Stimulated activated naive CD4-positive, alpha-beta T cell (primary cell): ENCODE measurements around the gene PRLH.

Source experiments
- DNase-seq, 6 experiments: peaks; one replicate each; lab custom pipeline; 2025; lab: John Stamatoyannopoulos, UW

The PRLH gene, protein sequence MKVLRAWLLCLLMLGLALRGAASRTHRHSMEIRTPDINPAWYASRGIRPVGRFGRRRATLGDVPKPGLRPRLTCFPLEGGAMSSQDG

DNA sequence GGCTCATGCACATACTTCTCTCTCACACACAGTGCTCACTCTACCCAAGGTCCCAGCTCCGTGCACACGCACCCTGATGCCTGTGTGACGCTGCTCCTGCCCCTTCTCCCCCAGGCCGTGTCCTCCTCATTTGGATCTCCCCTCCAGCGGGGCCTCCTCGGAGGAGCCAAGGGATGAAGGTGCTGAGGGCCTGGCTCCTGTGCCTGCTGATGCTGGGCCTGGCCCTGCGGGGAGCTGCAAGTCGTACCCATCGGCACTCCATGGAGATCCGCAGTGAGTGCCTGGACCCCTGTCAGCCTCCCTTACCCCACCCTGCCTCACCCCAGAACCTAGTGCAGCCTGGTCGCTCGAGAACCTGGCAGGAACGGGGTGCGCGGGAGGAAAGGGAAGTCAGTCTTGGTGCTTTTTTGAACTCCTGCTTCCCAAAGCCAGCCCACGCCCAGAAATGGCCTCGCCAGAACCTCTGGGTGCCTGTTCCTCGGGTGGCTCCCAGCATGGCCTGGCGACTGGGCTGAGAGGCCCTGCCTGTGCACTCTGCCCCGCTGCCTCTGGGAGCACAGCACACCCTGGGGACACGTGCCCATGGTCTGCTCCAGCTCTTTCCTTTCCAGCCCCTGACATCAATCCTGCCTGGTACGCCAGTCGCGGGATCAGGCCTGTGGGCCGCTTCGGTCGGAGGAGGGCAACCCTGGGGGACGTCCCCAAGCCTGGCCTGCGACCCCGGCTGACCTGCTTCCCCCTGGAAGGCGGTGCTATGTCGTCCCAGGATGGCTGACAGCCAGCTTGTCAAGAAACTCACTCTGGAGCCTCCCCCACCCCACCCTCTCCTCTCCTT, at the start of gene PRLH:
PRLH (plus strand) TSS at position 174 of the 835 bp plus-strand sequence; CDS start at position 174, 0 bp downstream.
- no peak for DNase-seq

DNA sequence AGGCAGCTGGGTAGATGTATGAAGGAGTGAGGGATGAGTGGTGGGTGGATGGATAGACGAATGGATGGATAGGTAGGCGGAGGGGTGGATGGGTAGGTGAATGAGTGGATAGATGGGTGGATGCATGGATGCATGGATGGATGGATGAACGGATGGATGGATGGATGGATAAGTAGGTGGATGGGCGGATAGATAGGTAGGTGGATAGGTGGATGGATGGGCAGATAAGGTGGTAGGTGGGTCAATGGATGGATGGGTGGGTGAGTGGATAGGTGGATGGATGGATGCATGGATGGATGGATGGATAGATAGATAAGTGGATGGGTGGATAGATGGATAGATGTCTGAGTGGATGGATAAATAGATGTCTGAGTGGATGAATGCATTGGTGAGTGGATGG, 49.2 kb upstream of the PRLH start:
- DNase-seq, result no peak

DNA sequence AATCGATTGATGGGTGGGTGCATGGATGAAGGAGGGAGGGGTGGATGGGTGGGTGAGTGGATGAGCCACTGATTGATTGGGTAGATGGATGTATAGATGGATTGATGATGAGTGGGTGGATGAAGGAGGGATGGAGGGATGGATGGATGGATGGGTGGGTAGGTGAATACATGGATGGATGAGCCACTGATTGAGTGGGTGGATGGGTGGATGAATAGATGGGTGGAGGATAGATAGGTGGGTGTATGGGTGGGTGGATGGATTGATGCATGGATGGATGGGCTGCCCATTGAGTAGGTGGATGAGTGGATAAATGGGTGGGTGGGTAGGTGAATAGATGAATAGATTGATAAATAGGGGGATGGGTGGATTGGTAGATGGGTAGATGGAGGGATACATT, 48.4 kb upstream of the PRLH start:
- no peak for DNase-seq

GRCh38 chr2:237519506-237520245, 46.7 kb upstream of the PRLH start:
- no peak for DNase-seq

GRCh38 chr2:237520290-237520689, 46.1 kb upstream of the PRLH start:
- DNase-seq, result no peak

- DNase-seq, result no peak
Measured at GRCh38 chr2:237524631-237525030, 41.7 kb upstream of the PRLH start.

DNA sequence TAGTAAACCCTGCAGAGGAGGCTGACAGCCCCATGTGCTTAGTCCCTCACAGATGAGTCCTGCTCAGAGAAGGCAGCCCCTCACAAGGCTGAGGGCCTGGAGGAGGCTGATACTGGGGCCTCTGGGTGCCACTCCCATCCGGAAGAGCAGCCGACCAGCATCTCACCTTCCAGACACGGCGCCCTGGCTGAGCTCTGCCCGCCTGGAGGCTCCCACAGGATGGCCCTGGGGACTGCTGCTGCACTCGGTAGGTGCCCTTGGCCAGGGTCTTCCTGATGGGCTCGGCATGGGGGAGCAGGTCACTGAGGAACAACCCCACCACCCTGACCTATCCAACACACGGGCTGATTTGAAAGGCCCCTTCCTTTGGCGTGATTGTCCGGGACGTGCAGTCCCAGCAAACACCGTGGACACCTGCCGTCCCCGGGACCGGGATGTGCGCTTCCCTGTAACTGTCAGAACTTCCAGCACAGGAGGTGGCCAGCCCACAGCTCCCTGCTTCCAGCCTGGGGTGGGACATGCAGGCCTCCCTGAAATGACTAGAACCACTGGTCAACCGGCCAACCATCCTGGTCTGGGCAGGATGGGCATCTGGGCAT, 40.7 kb upstream of the PRLH start:
- DNase-seq, result no peak

DNA sequence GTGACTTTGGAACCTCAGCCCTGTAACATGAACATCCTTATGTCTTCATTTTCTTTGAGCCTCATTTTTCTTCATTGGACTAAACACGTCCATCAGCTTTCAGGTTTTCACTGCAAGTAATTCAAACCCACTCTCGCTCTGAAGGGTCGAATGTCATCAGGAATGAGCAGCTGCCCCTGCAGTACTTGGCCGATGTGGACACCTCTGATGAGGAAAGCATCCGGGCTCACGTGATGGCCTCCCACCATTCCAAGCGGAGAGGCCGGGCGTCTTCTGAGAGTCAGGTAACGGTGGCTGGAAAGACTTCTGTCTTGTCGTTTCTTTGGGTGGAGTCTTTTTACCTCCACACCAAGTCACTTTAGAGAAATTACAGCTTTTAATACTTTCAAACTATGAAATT, 39.1 kb upstream of the PRLH start:
- no peak for DNase-seq

- no peak for DNase-seq
Measured at GRCh38 chr2:237527766-237528165, 38.6 kb upstream of the PRLH start.

DNA sequence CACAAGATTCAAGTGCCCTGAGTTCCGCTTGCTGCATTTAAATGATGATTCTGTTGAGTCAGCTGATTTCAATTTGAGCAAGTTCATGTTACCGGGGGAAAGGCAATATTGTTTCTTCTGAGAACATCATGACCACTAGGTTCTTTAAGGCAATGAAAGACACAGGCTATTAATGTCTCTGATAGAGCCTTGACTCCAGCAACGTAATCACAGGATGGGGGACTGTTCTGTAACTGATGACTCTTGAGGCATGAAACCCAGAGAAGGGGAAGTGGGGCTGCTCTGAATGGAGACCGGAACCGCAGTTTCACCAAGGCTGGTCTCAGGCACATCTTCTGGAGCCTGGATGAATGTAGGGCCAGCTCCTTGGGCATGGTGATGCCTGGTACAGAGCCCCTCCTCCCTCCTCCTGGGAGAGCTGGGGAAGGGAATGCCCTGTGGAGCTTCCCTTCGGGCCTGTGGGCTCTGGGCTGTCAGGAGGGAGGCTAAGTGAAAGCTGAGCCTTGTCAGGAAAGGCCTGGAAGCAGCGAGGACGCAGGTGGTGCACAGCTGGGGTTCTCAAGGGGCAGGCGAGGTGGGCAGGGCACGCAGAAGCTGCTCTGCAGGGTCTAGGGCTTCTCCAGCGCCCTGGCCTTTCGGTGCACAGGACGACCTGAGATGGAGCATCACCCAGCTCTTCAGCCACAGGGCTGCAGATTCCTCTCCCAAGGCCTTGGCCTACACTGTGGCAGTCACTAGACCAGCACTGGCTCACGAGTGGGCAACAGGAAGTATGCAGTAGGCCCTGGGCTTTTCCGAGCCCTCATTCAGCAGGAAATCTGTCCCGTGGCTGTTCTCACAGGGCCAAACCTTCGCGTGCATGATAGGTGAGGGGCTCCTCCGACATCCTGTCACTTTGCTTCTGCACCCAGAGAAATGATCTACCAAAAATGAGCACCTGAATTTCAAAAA, 36.6 kb upstream of the PRLH start:
- DNase-seq, result no peak

GRCh38 chr2:237530472-237531433, 35.6 kb upstream of the PRLH start:
- DNase-seq, result no peak

DNA sequence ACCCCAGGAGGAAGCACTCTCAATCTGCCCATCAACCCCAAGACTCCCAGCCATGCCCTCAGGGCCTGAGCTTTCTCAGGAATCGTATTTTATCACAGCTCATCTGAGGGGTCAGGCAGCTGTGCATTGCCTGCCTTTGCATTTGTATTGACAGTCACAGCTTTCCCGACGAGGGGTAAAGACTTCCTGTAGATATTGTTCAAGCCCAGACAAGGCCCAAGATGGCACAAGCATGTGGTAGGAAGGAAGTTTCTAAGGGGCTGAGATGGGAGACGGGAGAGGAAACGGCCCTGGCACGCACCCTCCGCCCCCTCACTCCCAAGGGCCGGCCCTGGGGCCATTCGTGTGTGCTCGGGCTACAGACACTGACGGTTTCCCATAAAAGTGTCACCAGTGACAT, 34.2 kb upstream of the PRLH start:
- no peak for DNase-seq

DNA sequence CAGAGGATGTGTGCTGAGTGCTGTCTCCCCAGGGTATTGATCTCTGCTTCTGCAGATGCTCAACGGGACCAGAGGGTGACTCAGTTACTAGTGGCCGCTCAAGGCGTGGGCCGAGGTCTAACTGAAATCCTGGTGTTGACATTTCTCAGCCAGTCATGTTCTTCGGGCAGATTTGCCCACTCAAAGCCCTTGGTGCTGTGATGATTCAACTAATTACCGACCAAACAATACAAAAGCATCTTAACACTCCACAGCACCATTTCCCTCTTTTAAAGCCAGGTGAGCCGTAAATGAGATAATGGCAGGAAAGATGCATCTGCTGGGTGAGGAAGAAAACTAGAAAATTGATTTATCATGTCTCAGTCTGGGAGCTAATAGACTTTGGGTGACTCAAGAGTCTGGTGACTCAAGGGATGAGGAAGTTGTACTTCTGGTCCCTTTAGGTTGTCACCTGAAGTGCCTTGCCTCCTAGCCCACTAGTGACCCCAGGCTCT, 32.7 kb upstream of the PRLH start:
- DNase-seq, result no peak

DNA sequence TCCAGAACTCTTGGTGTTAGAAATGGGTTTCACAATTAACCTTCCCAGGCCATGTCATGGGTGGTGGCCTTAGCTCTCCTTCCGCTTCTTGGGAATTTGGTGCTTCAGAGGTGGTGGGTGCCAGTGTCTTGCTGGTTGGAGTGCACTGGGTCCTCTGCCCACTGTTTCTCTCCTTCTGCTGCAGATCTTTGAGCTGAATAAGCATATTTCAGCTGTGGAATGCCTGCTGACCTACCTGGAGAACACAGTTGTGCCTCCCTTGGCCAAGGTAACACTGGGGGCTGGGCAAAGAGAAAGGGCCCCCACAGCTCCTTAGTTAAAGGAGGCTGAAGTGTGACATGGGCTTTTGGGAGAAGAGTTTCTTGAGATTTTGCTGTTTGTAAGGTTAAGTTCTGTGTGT, 32.0 kb upstream of the PRLH start:
- no peak for DNase-seq

GRCh38 chr2:237535385-237536082, 30.8 kb upstream of the PRLH start:
- no peak for DNase-seq

DNA sequence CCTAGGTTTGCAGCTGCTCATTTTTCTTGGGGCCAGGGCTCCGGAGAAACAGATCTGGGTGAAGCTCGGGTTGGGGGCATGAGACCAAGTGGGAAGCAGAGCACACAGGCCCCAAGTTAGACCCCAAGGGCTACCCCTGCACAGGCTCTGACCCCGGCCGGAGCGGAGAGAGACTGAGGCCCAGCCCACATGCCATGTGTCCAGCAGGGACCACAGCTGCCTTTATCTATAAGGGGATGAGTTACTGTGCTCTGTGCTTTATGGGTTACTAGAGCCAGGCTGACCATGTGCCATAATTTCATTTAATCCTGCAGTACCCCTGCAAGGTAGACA, 30.3 kb upstream of the PRLH start:
- DNase-seq, result no peak

GRCh38 chr2:237536617-237537016, 29.8 kb upstream of the PRLH start:
- DNase-seq, result no peak

- no peak for DNase-seq
Measured at GRCh38 chr2:237538001-237538720, 28.2 kb upstream of the PRLH start.

DNA sequence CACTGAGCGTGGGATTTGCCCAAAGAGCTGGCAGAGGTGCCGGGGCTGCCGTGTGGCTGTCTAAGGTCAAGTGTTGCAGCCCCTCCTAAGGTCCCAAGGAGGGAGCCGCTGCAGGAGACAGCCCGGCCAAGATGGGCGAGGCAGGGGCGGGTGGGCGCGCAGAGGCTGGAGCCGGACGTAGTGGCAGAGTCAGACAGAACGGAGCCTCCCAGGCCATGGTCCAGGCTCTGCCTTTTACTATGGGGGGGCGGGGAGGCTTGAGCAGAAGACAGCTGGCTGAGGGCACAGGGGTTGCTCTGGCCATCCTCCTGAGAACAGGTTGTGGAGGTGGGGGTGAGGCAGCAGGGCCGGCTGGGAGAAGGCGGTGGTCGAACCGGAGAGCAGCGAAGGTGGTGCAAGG, 27.5 kb upstream of the PRLH start:
- no peak for DNase-seq
